GM18951 (cell line): Measurements from ENCODE around the gene GXYLT2.

Experiments
- POLR2A ChIP-seq: IDR thresholded peaks from 4 replicates; pipeline ENCODE4 v1.6.1; 2011; ENCODE audit warnings: mild to moderate bottlenecking; ENCODE audit not compliant: insufficient read length, insufficient read depth; ENCODE audit errors: extremely low read depth
- in situ Hi-C: fragments of 300-500 bp; cut with MboI; formaldehyde crosslinking; loops from one replicate; pipeline ENCODE4 v1.12.0; 2022; ENCODE audit warnings: low sequenced_read_pairs, mixed read lengths, inconsistent platforms; ENCODE audit not compliant: unreplicated experiment

GXYLT2 gene

DNA sequence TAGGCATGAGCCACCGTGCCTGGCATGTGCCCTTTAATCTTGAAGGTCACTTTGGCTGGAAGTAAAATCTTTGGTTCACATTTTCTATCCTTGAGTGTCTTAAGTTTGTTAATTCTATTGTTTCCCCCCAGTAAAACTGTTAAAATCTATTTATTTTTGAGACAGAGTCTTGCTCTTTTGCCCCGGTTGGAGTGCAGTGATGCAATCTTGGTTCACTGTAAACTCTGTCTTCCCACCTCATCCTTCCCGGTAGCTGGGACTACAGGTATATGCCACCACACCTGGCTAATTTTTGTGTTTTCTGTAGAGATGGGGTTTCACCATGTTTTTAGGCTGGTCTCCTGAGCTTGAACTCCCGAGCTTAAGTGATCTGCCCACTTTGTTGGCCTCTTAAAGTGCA, 116.5 kb downstream of the GXYLT2 start:
- TF ChIP-seq POLR2A, result no peak
- in situ Hi-C loops, result no loop called here

DNA sequence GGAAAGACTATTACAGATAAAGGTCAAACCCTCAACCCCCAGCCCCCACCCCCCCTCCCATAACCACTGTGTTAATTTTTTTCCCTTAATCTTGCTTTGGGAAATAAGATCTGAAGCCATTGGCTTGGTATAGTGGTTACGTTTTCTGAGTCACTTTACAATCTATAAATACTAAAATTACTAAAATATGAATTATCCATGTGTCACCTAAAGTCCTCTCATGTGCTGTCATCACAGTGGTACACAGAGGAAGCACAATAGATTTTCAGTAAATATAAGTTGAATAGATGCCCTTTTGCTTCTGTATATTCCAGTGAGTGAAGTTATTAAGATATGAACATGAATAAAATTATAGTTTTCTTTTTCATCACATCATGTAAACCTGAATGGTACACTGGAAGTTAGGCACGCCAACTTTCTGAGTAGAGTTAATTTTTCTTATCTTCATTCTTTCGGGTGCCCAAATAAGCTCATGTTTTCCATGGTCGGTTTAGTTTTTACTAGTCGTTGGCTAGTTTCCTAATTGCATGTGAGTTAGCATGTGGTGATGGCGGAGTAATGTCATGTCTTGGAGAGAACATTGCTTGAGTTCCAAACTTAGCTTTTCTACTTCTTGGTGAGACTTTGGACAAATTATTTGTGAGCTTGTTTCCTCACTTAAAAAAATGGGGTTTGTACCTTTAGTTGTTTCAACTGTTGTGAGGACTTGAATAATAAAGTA, 120.3 kb downstream of the GXYLT2 start:
- TF ChIP-seq POLR2A, result no peak
- in situ Hi-C loops, result no loop called here

DNA sequence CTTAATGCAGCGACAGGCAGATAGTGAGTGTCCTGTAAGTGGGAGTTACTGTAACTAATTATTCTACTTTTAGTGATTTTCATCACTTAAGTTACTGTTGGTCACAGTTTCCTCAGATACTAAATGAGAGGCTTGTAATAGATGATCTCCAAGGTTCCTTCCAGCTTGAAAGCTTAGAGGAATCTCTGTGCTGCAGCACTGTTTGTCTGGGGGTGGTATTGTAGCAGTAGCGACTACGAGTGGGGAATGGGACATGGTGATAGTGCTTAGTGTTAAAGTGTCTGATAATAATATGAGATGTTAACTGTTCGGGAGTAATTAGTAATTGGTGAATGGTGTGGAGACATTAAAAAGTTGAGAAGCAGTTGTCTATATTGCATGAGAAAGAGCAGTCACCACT, 121.2 kb downstream of the GXYLT2 start:
- TF ChIP-seq POLR2A, result no peak
- in situ Hi-C loops, result no loop called here

DNA sequence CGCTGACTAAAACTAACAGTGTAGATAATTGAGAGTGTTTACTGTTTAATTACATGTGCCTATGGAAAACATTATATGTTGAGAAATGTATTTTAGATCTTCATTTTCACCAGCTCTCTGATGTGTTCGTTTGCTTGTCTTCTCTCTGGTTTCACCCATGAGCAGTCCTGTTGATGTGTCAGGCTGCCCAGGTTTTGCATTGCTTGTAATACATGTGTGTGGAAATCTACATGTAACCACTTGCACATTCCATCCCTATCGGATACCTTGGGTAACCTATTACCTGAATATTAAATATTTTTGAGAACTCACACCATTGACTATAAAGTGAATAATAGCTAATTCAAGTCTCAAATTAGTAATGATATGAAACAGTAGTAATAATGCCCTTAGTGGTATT, 121.9 kb downstream of the GXYLT2 start:
- in situ Hi-C loops, result no loop called here
- no peak for TF ChIP-seq POLR2A

DNA sequence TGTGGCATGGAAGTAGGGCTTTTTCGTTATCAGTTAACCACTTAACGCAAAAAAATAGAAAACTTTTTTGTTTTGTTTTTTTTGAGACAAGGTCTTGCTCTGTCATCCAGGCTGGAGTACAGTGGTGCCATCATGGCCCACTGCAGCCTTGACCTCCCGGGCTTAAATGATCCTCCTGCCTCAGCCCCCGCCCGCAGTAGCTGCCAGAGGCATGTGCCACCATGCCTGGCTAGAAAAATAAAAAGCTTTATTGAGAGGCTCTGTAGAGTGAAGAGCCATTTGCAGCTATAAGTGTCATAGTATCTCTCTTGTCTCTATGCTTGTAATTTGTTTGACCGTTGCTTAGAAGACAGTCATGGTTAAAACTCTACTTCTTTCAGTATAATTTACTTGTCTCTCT, 122.3 kb downstream of the GXYLT2 start:
- no peak for TF ChIP-seq POLR2A
- in situ Hi-C loops, result no loop called here

DNA sequence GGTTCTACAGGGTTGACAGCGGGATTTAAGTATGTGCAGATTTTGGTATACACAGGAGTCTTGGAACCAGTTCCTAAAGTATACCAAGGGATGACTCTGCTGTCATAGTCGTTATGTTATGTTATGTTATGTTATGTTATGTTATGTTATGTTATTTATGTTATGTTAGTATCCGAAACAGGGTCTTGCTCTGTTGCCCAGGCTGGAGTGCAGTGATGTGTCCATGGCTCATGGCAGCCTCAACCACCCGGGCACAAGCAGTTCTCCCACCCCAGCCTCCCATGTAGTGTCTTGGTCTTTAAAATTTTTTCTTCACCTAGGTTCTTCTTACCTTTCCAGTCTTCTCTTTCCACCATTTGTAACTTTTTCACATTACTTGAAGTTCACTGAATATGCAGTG, 130.5 kb downstream of the GXYLT2 start:
- in situ Hi-C loops, result no loop called here
- no peak for TF ChIP-seq POLR2A

DNA sequence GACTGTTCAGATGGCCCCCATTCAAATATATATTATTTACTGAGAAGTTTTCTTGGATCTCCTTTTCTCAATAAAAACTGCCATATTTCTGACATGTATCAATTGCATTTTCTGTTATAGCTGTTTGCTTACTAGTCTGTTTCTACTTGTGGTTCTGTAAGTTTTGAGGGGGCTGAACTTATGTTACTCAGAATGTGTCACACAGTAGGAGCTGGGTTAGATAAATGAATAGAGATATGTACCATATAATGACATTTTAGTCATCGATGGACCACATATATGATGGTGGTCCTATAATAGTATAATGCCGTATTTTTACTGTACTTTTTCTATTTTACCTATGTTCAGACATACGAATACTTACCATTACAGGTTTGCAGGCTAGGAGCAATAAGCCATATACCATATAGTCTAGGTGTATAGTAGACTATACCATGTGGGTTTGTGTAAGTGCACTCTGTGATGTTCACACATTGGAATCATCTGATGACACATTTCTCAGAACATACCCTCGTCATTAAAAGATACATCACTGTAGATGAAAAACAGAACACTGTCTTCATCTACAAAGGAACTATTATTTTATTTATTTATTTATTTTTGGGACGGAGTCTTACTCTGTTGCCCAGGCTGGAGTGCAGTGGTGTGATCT, 131.1 kb downstream of the GXYLT2 start:
- TF ChIP-seq POLR2A, result no peak
- in situ Hi-C loops, result no loop called here

DNA sequence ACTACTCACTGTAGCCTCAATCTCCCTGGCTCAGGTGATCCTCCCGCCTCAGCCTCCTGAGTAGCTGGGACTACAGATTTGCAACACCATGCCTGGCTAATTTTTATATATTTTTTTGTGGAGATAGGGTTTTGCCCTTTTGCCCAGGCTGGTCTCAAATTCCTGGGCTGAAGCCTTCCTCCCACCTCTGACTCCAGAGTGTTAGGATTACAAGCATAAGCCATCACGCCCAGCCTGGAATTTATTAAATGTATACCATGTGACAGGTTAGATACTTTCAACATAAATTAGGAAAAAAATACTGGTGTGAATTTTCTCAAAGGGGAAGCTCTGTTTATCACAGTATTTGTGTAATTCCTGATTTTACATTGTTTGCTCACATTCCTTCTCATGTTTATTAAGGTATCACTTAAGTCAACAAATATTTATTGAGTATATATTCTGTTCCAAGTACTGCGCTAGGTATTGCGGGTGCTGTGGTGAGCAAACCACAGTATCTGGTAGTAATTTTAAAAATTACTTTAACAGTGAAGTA, 133.5 kb downstream of the GXYLT2 start:
- no peak for TF ChIP-seq POLR2A
- in situ Hi-C loops, result no loop called here

DNA sequence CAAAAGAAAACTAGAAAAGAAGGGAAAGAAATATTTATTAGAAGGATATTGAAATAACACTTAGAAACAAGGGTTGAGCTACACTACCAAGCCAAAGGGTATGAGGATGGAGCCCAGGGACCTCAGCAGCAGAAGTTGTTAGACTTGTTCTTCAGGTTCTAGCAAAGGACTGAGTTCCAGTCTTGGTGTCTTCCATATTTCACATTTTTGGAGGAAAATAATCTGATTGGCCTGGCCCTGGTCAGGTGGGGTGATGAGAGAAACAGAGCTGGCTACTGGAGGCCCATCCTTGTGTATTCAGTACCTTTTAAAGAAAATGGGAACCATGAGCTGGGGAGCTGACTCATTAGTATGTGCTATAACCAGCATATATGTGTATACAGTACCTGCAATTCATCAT, 137.0 kb downstream of the GXYLT2 start:
- in situ Hi-C loops, result no loop called here
- TF ChIP-seq POLR2A, result no peak

DNA sequence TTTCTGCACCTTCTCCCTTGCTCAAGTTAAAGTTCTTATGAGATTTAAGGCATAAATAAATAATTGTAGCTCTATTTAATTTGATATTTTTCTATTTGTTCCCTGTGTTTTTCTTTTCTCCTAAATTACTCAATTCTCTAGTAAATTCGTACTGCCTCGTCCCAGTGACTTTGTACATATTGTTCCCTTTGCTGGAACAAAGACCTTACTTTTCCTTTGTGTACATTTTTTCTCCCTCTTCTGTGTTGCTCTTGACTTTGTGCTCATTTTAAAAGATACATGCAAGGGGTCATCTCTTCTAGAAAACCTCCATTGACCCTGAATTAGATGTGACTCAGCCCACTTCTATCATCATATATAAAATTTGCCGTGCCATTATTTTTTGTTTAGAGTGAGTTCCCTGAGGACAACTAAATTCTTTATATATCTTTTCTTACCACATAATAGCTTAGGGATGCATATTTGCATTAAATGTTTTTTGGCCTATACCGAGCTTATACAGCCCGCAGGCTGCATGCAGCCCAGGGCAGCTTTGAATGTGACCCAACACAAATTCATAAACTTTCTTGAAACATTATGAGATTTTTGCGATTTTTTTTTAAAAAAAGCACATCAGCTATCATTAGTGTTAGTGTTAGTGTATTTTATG, 138.4 kb downstream of the GXYLT2 start:
- no peak for TF ChIP-seq POLR2A
- in situ Hi-C loops, result no loop called here
